Stimulated activated naive B cell treated with anti-CD40 and anti-IgM and Interleukin-4, amounts not matched to agents 10 μg/mL and 1 μg/mL and 100 μg/mL, for 72 hours (primary cell): ENCODE data around the gene SYP.
A peak's percentile ranks its signal among the peaks of the same experiment; 100 is the strongest.

ENCODE experiments used
- ATAC-seq, 2 donors: fragments of 150-1000 bp; cut with Tn5 transposase; replicated peaks; 2 replicates each; pipeline ENCODE4 v1.10.0; 2021; ENCODE audit warnings: moderate library complexity in 1 of 2
- DNase-seq: peaks from one replicate; pipeline ENCODE4 v3.0.0; 2021
- H3K27ac Mint-ChIP-seq: one replicate; pipeline ENCODE4 v1.8.0; 2022; ENCODE audit warnings: mild to moderate bottlenecking, mixed read lengths
- H3K27me3 Mint-ChIP-seq, 2 donors: one replicate each; pipeline ENCODE4 v1.8.0; 2022; ENCODE audit warnings: mixed read lengths in 2 of 2
- H3K36me3 Mint-ChIP-seq, 2 donors: one replicate each; pipeline ENCODE4 v1.8.0; 2022; ENCODE audit warnings: mixed read lengths in 2 of 2, mild to moderate bottlenecking in 1 of 2
- H3K4me1 Mint-ChIP-seq, 2 donors: one replicate each; pipeline ENCODE4 v1.8.0; 2022; ENCODE audit warnings: mixed read lengths in 2 of 2, mild to moderate bottlenecking in 1 of 2
- H3K4me3 Mint-ChIP-seq, 2 donors: one replicate each; pipeline ENCODE4 v1.8.0; 2022; ENCODE audit warnings: mild to moderate bottlenecking in 2 of 2, mixed read lengths in 2 of 2, moderate library complexity in 1 of 2
- H3K9me3 Mint-ChIP-seq, 2 donors: one replicate each; pipeline ENCODE4 v1.8.0; 2022; ENCODE audit warnings: mixed read lengths in 2 of 2, mild to moderate bottlenecking in 1 of 2

Gene SYP

DNA sequence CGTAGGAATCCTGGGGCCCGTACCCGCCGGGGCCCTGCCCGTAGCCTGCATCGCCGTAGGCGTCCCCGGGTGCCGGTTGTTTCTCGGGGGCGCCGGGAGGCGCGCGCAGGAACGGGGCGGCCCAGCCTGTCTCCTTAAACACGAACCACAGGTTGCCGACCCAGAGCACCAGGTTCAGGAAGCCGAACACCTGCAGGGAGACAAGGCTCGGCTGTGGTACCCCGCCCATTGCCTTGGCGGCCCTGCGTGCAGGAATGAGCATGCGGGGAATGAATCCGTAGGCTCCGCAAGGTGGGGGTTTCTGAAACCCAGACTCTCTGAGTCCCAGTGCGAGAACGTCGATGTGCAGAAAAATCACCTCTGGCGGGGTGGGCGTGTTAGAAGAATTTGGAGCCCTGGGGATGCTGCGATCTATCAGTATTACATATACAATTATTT is 8.4 kb downstream of the SYP start:
- peaks cover 0 to 2% of the 10 kb centered on the region in 2 donors for H3K36me3 Mint-ChIP-seq
- peaks cover 9 to 18% of the 10 kb centered on the region in 2 donors for H3K4me1 Mint-ChIP-seq
- H3K27me3 Mint-ChIP-seq: no peaks in the 10 kb centered on the region
- peak overlapping the region; percentile 86 for H3K27ac Mint-ChIP-seq
- DNase-seq (no peak), ATAC-seq (peak; percentile 24 to 27)
- no peaks in the 10 kb centered on the region for H3K9me3 Mint-ChIP-seq
- H3K4me3 Mint-ChIP-seq: peak overlapping the region; percentile 85 to 92

DNA sequence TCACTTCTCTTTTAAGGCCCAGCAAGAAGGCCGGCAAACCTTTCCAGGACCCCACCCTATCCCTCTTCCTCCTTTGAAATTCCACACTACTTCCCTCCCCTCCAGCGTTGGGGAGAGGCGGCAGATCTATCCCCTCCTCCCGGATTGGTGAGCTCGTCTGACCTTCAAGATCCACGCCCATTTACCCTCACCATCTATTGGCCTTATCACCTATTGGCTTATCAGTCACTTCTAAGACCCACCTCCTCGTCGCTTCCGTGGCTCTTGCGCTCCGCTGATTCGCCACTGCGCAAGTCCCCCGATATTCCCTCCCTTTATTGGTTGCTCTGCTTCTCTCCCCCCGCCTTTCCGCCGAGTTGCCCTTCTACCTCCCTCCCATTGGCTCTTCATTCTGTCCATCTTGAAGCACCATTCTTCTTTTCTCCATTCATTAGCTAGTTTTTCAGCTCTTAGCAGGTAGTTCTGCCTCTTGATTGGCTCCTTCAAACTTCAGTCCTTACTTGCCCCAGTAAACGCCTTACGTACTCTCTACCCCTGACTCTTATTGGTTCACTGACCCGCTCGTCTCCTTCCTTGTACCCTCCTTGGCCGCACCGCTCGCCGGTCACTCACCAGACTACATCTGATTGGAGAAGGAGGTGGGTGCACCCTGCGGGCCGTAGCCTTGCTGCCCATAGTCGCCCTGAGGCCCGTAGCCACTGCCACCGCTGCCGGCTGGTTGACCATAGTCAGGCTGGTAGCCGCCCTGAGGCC is 9.0 kb downstream of the SYP start:
- Mint-ChIP-seq H3K4me3 (peak overlapping the region; percentile 92 to 95), H3K36me3 (peaks cover 0 to 2% of the 10 kb centered on the region in 2 donors), H3K27me3 (no peaks in the 10 kb centered on the region), H3K9me3 (no peaks in the 10 kb centered on the region), H3K4me1 (peaks cover 12 to 22% of the 10 kb centered on the region in 2 donors), H3K27ac (peak overlapping the region; percentile 95)
- peak; percentile 90 to 91 for ATAC-seq
- peak; percentile 88 for DNase-seq

DNA sequence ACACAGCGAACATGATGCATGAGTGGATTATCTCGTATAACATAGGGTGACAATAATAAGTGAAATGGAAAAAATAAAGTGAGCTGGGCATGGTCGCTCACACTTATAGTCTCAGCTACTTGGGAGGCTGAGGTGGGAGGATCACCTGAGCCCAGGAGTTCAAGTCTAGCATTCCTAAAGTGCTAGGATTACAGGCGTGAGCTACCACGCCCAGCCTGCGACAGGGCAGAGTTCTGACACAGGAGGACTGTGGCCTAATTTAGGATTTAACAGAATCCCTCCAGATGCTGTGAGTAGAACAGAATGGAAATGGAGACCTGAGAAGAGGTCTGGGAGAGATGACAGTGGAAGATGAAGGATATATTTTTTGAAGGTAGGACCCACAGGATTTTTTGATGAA is 10.4 kb downstream of the SYP start:
- DNase-seq (no peak), ATAC-seq (no peak)
- H3K36me3 Mint-ChIP-seq: peaks cover 0 to 3% of the 10 kb centered on the region in 2 donors
- H3K4me3 Mint-ChIP-seq: peak overlapping the region; percentile 92 to 95
- H3K27ac Mint-ChIP-seq: peak overlapping the region; percentile 38
- H3K4me1 Mint-ChIP-seq: peaks cover 15 to 22% of the 10 kb centered on the region in 2 donors
- no peaks in the 10 kb centered on the region for H3K27me3 Mint-ChIP-seq
- no peaks in the 10 kb centered on the region for H3K9me3 Mint-ChIP-seq

- no peak for DNase-seq
- peaks cover 3 to 4% of the 10 kb centered on the region in 2 donors for H3K36me3 Mint-ChIP-seq
- no peak overlapping the region for H3K27ac Mint-ChIP-seq
- no peak overlapping the region for H3K4me3 Mint-ChIP-seq
- no peaks in the 10 kb centered on the region for H3K27me3 Mint-ChIP-seq
- peaks cover 19 to 31% of the 10 kb centered on the region in 2 donors for H3K4me1 Mint-ChIP-seq
- H3K9me3 Mint-ChIP-seq: no peaks in the 10 kb centered on the region
- no peak for ATAC-seq
Measured at GRCh38 chrX:49188468-49189076, 11.4 kb downstream of the SYP start.

DNA sequence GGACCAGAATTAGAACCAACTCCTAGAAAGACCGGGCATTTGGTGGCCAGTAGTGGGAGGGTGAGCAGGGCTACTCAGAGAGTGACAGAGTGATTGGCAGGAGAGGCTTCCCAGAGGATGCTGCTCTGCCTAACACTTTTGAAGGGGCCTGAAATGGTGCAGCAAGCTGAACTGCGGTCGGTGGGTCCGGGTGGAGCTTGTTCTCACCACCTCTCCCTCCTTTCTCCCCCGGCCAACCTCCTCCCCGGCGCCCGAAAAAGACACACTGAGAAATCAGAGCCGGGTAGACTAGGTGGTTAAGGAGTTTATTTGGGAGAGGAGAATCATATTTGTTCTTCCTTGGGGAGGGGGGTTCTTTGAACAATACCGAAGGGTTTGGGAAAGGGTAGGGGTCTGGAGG is 12.5 kb downstream of the SYP start:
- ATAC-seq (no peak), DNase-seq (no peak)
- no peaks in the 10 kb centered on the region for H3K27me3 Mint-ChIP-seq
- H3K9me3 Mint-ChIP-seq: no peaks in the 10 kb centered on the region
- H3K36me3 Mint-ChIP-seq: peaks cover 5 to 6% of the 10 kb centered on the region in 2 donors
- no peak overlapping the region for H3K27ac Mint-ChIP-seq
- H3K4me3 Mint-ChIP-seq: no peak overlapping the region
- H3K4me1 Mint-ChIP-seq: peaks cover 16 to 31% of the 10 kb centered on the region in 2 donors

DNA sequence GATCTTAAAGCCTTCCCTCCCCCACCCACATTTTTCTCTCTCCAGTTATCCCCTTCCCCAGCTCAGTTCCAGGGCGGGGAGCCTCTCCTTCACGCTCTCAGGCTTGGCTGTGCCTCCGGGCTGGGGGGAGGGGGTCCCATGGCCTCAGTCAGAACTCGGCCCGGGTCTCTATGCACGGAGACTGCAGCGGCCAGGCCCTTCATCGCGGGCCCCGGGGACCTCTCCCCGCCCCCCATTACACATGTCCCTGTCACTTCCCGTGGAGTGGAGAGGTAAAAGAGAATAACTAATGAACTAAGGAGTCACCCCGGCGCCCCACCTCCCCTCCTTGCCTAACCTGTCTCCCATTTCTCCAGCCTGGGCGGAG is 13.0 kb downstream of the SYP start:
- Mint-ChIP-seq H3K4me3 (peak overlapping the region; percentile 52 to 82), H3K27ac (peak overlapping the region; percentile 28)
- no peak for DNase-seq

DNA sequence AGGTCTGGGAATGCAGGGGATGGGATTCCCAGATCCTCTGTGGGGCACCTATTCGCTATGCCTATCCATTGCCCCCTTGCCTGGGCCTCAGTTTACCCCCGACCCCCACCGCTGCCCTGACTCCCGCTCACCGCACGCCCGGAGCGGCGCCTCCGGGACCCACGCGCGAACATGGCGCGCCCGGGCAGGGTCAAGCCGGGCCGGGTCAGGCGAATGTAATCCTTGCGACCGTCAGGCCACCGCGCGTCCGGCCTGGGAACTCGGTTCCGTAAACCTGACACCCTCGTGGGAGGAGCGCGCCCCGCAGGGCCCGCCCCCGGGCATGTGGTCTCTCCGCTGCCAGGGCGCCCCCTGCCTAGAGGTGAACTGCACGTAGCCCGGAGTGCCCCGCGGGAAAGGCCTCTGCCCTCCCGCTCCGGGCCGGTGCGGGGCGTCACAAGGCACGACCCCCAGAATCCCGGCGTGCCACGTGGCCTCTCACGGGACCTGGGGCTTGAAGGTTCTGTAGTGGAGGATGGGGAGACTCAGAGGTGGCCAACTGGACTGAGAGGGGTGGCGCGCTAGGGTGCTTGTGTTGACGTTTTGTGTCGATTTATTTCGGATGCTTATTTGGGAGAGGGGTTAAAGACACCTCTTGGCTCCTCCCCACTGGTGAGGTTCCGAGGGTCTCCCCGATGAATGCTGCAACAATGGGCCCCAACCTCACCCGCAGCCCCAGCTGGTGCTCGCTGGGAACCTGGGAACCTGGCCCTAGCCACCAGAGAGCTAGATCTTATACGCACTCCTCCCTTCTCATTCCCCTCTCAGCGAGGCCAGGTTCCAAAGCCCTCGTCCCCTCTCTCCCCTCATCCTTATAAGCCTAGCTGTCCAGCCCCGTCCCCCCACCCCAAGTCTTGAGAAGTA is 13.6 kb downstream of the SYP start, which contains the start of gene PRICKLE3:
Gene PRICKLE3, minus strand, starts transcription at position 249 of the 903 bp plus-strand sequence. Its CDS starts 76 bp downstream, at position 173.
- peaks cover 10% of the 10 kb centered on the region in 2 donors for H3K36me3 Mint-ChIP-seq
- H3K27me3 Mint-ChIP-seq: no peaks in the 10 kb centered on the region
- H3K4me3 Mint-ChIP-seq: peak within 1 kb of the TSS; percentile 80 to 82
- H3K9me3 Mint-ChIP-seq: no peaks in the 10 kb centered on the region
- ATAC-seq: peak; percentile 30 to 38
- peaks cover 16 to 31% of the 10 kb centered on the region in 2 donors for H3K4me1 Mint-ChIP-seq
- peak within 1 kb of the TSS; percentile 34 for H3K27ac Mint-ChIP-seq
- DNase-seq: peak; percentile 75

More for the DNA sequence above, 13.0 kb downstream of the SYP start:
- H3K36me3 Mint-ChIP-seq: peaks cover 10% of the 10 kb centered on the region in 2 donors
- no peak for ATAC-seq
- no peaks in the 10 kb centered on the region for H3K9me3 Mint-ChIP-seq
- peaks cover 16 to 31% of the 10 kb centered on the region in 2 donors for H3K4me1 Mint-ChIP-seq
- no peaks in the 10 kb centered on the region for H3K27me3 Mint-ChIP-seq

DNA sequence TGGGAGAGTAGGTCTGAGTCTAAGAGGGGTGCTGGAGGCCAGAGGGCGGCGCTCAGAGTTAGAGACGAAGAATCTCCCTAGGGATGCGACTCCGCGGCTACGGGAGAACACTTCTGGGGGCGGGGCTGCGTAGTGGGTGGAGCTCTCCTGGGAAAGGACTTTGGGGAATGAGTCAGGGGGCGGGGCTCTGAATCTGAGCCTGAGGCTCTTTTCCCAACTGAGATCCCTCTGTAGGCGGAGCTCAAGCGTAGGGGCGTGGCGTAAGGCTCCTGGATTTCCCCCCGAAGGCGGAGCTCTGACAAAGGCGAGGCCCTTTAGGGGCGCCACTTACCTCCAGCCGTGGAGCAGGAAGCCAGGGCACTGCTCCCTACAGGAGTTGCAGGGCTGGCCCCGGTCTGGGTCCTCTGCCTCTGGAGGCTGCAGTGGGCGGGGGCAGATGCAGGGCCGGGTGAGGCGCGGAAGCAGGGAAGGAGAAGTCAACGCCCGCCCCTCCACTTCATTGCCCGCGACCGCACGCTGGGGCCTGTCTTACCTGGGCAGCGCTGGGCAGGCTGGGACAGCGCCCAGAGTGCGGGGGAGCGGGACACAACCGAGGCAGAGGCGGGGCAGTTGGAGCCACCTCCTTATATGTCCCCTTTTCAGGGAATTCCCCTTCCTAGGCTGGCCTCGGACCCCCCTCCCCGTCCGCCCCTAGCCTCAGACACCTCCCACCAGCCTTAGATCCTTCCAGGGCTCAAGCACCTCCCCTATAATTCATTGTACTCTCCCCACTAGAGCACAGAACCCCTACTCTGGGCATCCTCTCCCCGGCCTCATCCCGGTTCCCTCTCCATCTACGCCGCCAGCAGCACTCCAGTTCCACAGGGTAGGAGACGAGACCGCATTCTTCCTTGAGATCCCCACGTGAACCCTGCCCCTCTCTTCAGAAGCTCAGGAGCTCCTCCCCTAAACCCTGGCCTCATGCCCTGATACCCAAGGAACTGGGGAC is 15.4 kb downstream of the SYP start:
- H3K4me1 Mint-ChIP-seq: peaks cover 13 to 26% of the 10 kb centered on the region in 2 donors
- H3K36me3 Mint-ChIP-seq: peaks cover 16 to 19% of the 10 kb centered on the region in 2 donors
- H3K27me3 Mint-ChIP-seq: no peaks in the 10 kb centered on the region
- peak; percentile 61 to 66 for ATAC-seq
- no peaks in the 10 kb centered on the region for H3K9me3 Mint-ChIP-seq
- DNase-seq: no peak
- peak overlapping the region; percentile 84 for H3K27ac Mint-ChIP-seq
- peak overlapping the region; percentile 80 to 82 for H3K4me3 Mint-ChIP-seq

GRCh38 chrX:49183701-49184281 is 16.2 kb downstream of the SYP start:
- Mint-ChIP-seq H3K9me3 (no peaks in the 10 kb centered on the region), H3K36me3 (peaks cover 16 to 23% of the 10 kb centered on the region in 2 donors), H3K4me3 (peak overlapping the region; percentile 80 to 82), H3K27me3 (no peaks in the 10 kb centered on the region), H3K4me1 (peaks cover 13 to 32% of the 10 kb centered on the region in 2 donors), H3K27ac (peak overlapping the region; percentile 39)
- DNase-seq (no peak), ATAC-seq (no peak)

GRCh38 chrX:49179358-49179757 is 20.6 kb downstream of the SYP start:
- no peaks in the 10 kb centered on the region for H3K27me3 Mint-ChIP-seq
- peaks cover 43 to 44% of the 10 kb centered on the region in 2 donors for H3K36me3 Mint-ChIP-seq
- peak overlapping the region; percentile 26 for H3K27ac Mint-ChIP-seq
- ATAC-seq (no peak), DNase-seq (no peak)
- peaks cover 0 to 7% of the 10 kb centered on the region in 2 donors for H3K9me3 Mint-ChIP-seq
- peaks cover 22 to 51% of the 10 kb centered on the region in 2 donors for H3K4me1 Mint-ChIP-seq
- no peak overlapping the region for H3K4me3 Mint-ChIP-seq

GRCh38 chrX:49178537-49178936 is 21.5 kb downstream of the SYP start:
- DNase-seq: no peak
- Mint-ChIP-seq H3K9me3 (peaks cover 0 to 7% of the 10 kb centered on the region in 2 donors), H3K36me3 (peaks cover 43 to 44% of the 10 kb centered on the region in 2 donors), H3K4me3 (no peak overlapping the region), H3K27ac (no peak overlapping the region), H3K27me3 (no peaks in the 10 kb centered on the region), H3K4me1 (peaks cover 20 to 48% of the 10 kb centered on the region in 2 donors)
- ATAC-seq: no peak

DNA sequence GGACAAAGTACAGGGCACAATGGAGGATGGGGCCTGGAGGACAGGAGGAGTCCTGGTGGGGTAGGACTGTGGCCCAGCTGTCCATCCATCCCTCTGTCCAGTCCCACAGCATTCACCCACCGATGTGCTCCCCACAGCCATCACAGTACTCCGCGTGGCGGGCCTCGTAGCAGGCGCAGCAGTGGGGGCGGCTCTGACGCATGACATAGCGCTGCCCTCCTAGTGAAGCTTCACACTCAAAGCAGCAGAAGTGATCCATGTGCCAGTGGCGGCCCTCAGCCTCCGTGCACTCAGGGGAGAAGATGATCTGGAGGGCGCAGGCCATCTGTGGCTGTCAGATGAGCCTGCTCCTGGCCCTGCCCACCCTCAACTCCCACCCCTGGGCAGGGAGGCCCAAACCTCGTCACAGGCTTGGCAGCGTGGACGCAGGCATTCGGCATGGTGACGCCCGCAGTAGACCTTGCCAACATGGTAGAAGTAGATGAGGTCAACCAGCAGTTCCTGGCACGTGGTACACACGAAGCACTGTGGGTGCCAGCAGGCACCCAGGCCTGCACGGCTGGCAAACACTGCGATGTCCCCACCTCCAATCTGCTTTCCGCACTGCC is 22.0 kb downstream of the SYP start:
- no peak for ATAC-seq
- Mint-ChIP-seq H3K4me1 (peaks cover 20 to 52% of the 10 kb centered on the region in 2 donors), H3K27me3 (no peaks in the 10 kb centered on the region), H3K4me3 (no peak overlapping the region), H3K36me3 (peaks cover 43 to 47% of the 10 kb centered on the region in 2 donors), H3K27ac (no peak overlapping the region), H3K9me3 (peaks cover 0 to 7% of the 10 kb centered on the region in 2 donors)
- no peak for DNase-seq
